ENCODE data around the gene CETP. TPM values are rescaled to one million over a fixed set of nuclear protein-coding genes. Genes with fewer than 3 reads are reported as not detected.
"Not testable (repeated sequence)": the region's sequence is repeated elsewhere in the genome, so short reads cannot be mapped to it uniquely, and the experiment has no call there.

The CETP gene
- total and polyA plus RNA-seq, 12 donors, result 1.2 to 7.9 (median 2.8) TPM

- intact Hi-C loops (cut with DNase I), result loop anchor here in 1 of 2 donors (5.0 kb wide), 1 partner anchor 53 kb away; no protein-coding TSS in a partner anchor
- Histone ChIP-seq H3K4me3 (peak overlapping the region in 2 of 4 donors; percentile 87 to 98), H3K4me1 (replicated peaks in 1 of 2) (peaks cover 25 to 34% of the 10 kb centered on the region in 2 donors), H3K9me3 (replicated peaks in 1 of 3) (no peaks in the 10 kb centered on the region), H3K27me3 (no peaks in the 10 kb centered on the region), H3K27ac (peak overlapping the region in 3 of 5 donors; percentile 82 to 93 (median 90)), H3K36me3 (replicated peaks in 1 of 2) (no peaks in the 10 kb centered on the region)
- whole genome bisulfite sequencing, 4 donors, result 70 to 77% (median 72%) methylated on average over 16 of the region's 16 CpGs
- DNase-seq, result peak in 1 of 7 donors; percentile 3
- TF ChIP-seq POLR2A (IDR thresholded peaks at IDR 0.05) (no peak), CTCF (IDR thresholded peaks at IDR 0.05) (no peak)
Measured at GRCh38 chr16:56990407-56991286, 28.9 kb downstream of the CETP start.

GRCh38 chr16:56992431-56992830, 30.7 kb downstream of the CETP start:
- H3K27me3 ChIP-seq; H3K4me3 ChIP-seq; H3K9me3 ChIP-seq (replicated peaks in 1 of 3); H3K27ac ChIP-seq; H3K36me3 ChIP-seq (replicated peaks in 1 of 2); DNase-seq: not testable (repeated sequence)
- H3K4me1 ChIP-seq (replicated peaks in 1 of 2), result peaks cover 16 to 25% of the 10 kb centered on the region in 2 donors
- intact Hi-C loops (cut with DNase I), result loop anchor here in 1 of 2 donors (5.0 kb wide), 1 partner anchor 55 kb away; no protein-coding TSS in a partner anchor
- 88 to 96% (median 89%) methylated on average over 1 of the region's 1 CpG for WGBS, 4 donors

- H3K27me3 ChIP-seq, result no peaks in the 10 kb centered on the region
- WGBS, 4 donors, result 41 to 56% (median 49%) methylated on average over 2 of the region's 2 CpGs
- H3K4me1 ChIP-seq (replicated peaks in 1 of 2), result peaks cover 16 to 22% of the 10 kb centered on the region in 2 donors
- TF ChIP-seq POLR2A (IDR thresholded peaks at IDR 0.05) (no peak), CTCF (IDR thresholded peaks at IDR 0.05) (no peak)
- DNase-seq, result no peak
- no peak overlapping the region for H3K27ac ChIP-seq
- intact Hi-C loops (cut with DNase I), result loop anchor here in 1 of 2 donors (5.0 kb wide), 1 partner anchor 56 kb away; no protein-coding TSS in a partner anchor
- no peaks in the 10 kb centered on the region for H3K36me3 ChIP-seq (replicated peaks in 1 of 2)
- no peak overlapping the region for H3K4me3 ChIP-seq
- H3K9me3 ChIP-seq (replicated peaks in 1 of 3), result no peaks in the 10 kb centered on the region
Measured at GRCh38 chr16:56993204-56993603, 31.5 kb downstream of the CETP start.

- Histone ChIP-seq H3K9me3 (replicated peaks in 1 of 3) (no peaks in the 10 kb centered on the region), H3K4me3 (no peak overlapping the region), H3K27ac (no peak overlapping the region), H3K4me1 (replicated peaks in 1 of 2) (peaks cover 9 to 13% of the 10 kb centered on the region in 2 donors), H3K36me3 (replicated peaks in 1 of 2) (no peaks in the 10 kb centered on the region), H3K27me3 (no peaks in the 10 kb centered on the region)
- WGBS, 4 donors, result 81 to 89% (median 85%) methylated on average over 5 of the region's 5 CpGs
- peak in 1 of 7 donors; percentile 3 for DNase-seq
- TF ChIP-seq CTCF (IDR thresholded peaks at IDR 0.05) (no peak), POLR2A (IDR thresholded peaks at IDR 0.05) (no peak)
- intact Hi-C loops (cut with DNase I), result loop anchor here in 1 of 2 donors (5.0 kb wide), 1 partner anchor 57 kb away; no protein-coding TSS in a partner anchor
Measured at GRCh38 chr16:56994311-56994710, 32.6 kb downstream of the CETP start.

Data from adrenal gland (tissue), 12 donors.